Measurements from ENCODE around the gene ARRB2. TPM values are rescaled to one million over a fixed set of nuclear protein-coding genes. Genes with fewer than 3 reads are reported as not detected.
A peak's percentile ranks its signal among the peaks of the same experiment; 100 is the strongest.

ARRB2 gene
- total RNA-seq, 1 experiment from 2014 or later = 75.3 TPM

DNA sequence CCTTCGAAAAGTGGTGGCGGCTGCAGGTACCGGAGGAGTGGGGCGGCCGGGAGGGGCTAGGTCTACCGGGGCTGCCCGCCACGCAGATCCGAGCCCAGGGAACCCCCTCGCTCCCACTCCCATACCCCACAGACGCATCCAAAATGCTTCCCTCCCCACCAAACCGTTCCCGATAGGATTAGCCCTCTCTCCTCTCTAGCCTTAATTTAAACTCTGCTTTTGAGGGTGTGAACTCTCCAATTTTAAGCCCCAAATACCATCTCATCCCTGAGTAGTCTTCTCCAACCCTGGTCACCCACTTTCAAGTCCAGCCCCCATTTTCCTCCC lies 29.6 kb downstream of the ARRB2 start:
- H3K56ac ChIP-seq (ENCODE audit: insufficient read length, low read depth, low read length) = no peak overlapping the region
- peak overlapping the region; percentile 61 to 78 for H3K4me3 Mint-ChIP-seq

More for the DNA sequence above, 29.6 kb downstream of the ARRB2 start:
- no peak overlapping the region for H3K23ac ChIP-seq (ENCODE audit: insufficient read length, low read depth, low read length)
- no peak overlapping the region for H3K27ac ChIP-seq (ENCODE audit: insufficient read length, low read depth, low read length)
- no peak overlapping the region for H3K18ac ChIP-seq (ENCODE audit: insufficient read length, low read depth, low read length)
- no peaks in the 10 kb centered on the region for H3K9me3 ChIP-seq (ENCODE audit: control insufficient read depth, low read depth, low read length)
- no peak overlapping the region for H2BK20ac ChIP-seq (ENCODE audit: low read depth, low read length, poor library complexity, severe bottlenecking)
- H3K27me3 ChIP-seq (ENCODE audit: insufficient read depth, low read length) = peaks cover 35% of the 10 kb centered on the region
- TF ChIP-seq, protein P1, sequence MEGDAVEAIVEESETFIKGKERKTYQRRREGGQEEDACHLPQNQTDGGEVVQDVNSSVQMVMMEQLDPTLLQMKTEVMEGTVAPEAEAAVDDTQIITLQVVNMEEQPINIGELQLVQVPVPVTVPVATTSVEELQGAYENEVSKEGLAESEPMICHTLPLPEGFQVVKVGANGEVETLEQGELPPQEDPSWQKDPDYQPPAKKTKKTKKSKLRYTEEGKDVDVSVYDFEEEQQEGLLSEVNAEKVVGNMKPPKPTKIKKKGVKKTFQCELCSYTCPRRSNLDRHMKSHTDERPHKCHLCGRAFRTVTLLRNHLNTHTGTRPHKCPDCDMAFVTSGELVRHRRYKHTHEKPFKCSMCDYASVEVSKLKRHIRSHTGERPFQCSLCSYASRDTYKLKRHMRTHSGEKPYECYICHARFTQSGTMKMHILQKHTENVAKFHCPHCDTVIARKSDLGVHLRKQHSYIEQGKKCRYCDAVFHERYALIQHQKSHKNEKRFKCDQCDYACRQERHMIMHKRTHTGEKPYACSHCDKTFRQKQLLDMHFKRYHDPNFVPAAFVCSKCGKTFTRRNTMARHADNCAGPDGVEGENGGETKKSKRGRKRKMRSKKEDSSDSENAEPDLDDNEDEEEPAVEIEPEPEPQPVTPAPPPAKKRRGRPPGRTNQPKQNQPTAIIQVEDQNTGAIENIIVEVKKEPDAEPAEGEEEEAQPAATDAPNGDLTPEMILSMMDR (conservative IDR thresholded peaks at IDR 0.05) = no peak
- H2AK5ac ChIP-seq (ENCODE audit: insufficient read length, low read length) = no peak overlapping the region
- no peak overlapping the region for H2BK15ac ChIP-seq (ENCODE audit: low read depth, low read length)
- peaks cover 0 to 3% (median 0%) of the 10 kb centered on the region in 3 experiments; a peak in 1 of 7 replicates for H3K36me3 Mint-ChIP-seq (ENCODE audit: insufficient read depth in 1 of 3, low read depth in 3 of 3)
- no CpG with 5 or more reads among the region's 13 CpGs for WGBS (ENCODE audit: extremely low coverage, insufficient read length, low lambda C conversion rate)
- no peak overlapping the region for H3K9ac ChIP-seq (ENCODE audit: extremely low read depth, insufficient read length, low read length)
- H3K14ac ChIP-seq (ENCODE audit: insufficient read depth, low read length) = no peak overlapping the region
- no peak overlapping the region for H4K5ac ChIP-seq (ENCODE audit: insufficient read length, low read depth, low read length)
- H3K27ac Mint-ChIP-seq = peak overlapping the region in 1 of 3 experiments; percentile 32; a peak in 1 of 7 replicates
- H4K91ac ChIP-seq (ENCODE audit: insufficient read length, low read depth, low read length) = no peak overlapping the region
- no peak for DNase-seq
- no peak overlapping the region for H3K4ac ChIP-seq (ENCODE audit: low read depth, low read length)
- no peak overlapping the region for H2BK120ac ChIP-seq (ENCODE audit: low read depth, low read length, poor library complexity, severe bottlenecking)
- H3T11ph ChIP-seq (ENCODE audit: low read length) = no peak overlapping the region
- no peaks in the 10 kb centered on the region for H3K4me1 ChIP-seq (ENCODE audit: insufficient read depth, low read length)
- H3K23me2 ChIP-seq (ENCODE audit: insufficient read length, low read depth, low read length, poor library complexity, severe bottlenecking) = peaks cover 11% of the 10 kb centered on the region
- H3K27me3 Mint-ChIP-seq (ENCODE audit: low read depth) = peaks cover 97% of the 10 kb centered on the region
- no peak overlapping the region for H2BK5ac ChIP-seq (ENCODE audit: insufficient read length, low read length)
- H3K9me3 Mint-ChIP-seq = no peaks in the 10 kb centered on the region
- peak overlapping the region; percentile 72 for H3K4me2 ChIP-seq (ENCODE audit: insufficient read depth, insufficient read length, low read length)
- no peak overlapping the region for H4K8ac ChIP-seq (replicated peaks; ENCODE audit: insufficient read length, low read depth, low read length)
- H2BK12ac ChIP-seq (ENCODE audit: insufficient read length, low read depth, low read length) = no peak overlapping the region
- H2AFZ ChIP-seq (ENCODE audit: low read length) = no peak overlapping the region
- H3K79me2 ChIP-seq (ENCODE audit: insufficient read depth, low read length) = no peaks in the 10 kb centered on the region
- H3K4me1 Mint-ChIP-seq = peaks cover 14 to 20% of the 10 kb centered on the region in 2 experiments
- no peaks in the 10 kb centered on the region for H4K20me1 ChIP-seq (ENCODE audit: control insufficient read depth, insufficient read depth, insufficient read length)
- no peaks in the 10 kb centered on the region for H3K79me1 ChIP-seq (ENCODE audit: insufficient read depth, low read depth, low read length, poor library complexity, severe bottlenecking)
